Mucosa of descending colon (tissue), 3 donors: ENCODE data around the gene RAB5IF. TPM values are rescaled to one million over a fixed set of nuclear protein-coding genes. Genes with fewer than 3 reads are reported as not detected.
A peak's percentile ranks its signal among the peaks of the same experiment; 100 is the strongest.

ENCODE experiments used
- ATAC-seq: fragments of 200-7000 bp; cut with Tn5 transposase; one replicate; pipeline ENCODE4 v1.9.1; 2020; ENCODE audit warnings: mild to moderate bottlenecking, moderate library complexity
- DNase-seq, 3 donors: peaks; one replicate each; pipeline ENCODE4 v3.0.0-alpha.2; 2020
- H3K36me3 ChIP-seq: fragments of 200-600 bp; one replicate; pipeline ENCODE4 v1.8.0; 2021; ENCODE audit warnings: low read depth, mild to moderate bottlenecking
- H3K4me1 ChIP-seq: fragments of 200-600 bp; one replicate; pipeline ENCODE4 v1.8.0; 2021; ENCODE audit warnings: low read depth, mild to moderate bottlenecking
- H3K4me3 ChIP-seq: fragments of 200-600 bp; one replicate; pipeline ENCODE4 v1.8.0; 2021; ENCODE audit warnings: mild to moderate bottlenecking
- H3K9me3 ChIP-seq: fragments of 200-600 bp; one replicate; pipeline ENCODE4 v1.8.0; 2021; ENCODE audit warnings: mild to moderate bottlenecking
- CTCF ChIP-seq: fragments of 200-600 bp; IDR thresholded peaks from one replicate; pipeline ENCODE4 v1.8.0; 2022; ENCODE audit warnings: antibody characterized with exemption, mild to moderate bottlenecking
- intact Hi-C, 2 donors: fragments of 100-400 bp; cut with DNase I in 1 of 2; cut with micrococcal nuclease in 1 of 2; formaldehyde crosslinking; loops; one replicate each; pipeline versions ENCODE4 v1.11.0 to v1.11.1; 2022; cut with DNase I, micrococcal nuclease
- total RNA-seq, 3 donors: library from RNA; stranded (reverse); fragmentation: NEBNext Ultra II Directional in 2 of 3; extraction: Animal tissue kit (Norgen Biotek cat#: 25700) in 2 of 3; gene quantifications; one replicate each; pipeline versions ENCODE4 v1.2.1 to v1.2.4, GENCODE V29; 2021 to 2023
- donor health status: DM: no; HTN: no; CAD: no; lungs with moderate emphysema.
- donor health status: DM: no; HTN: no; CAD: no.
- donor health status: DM: no; HTN: yes; CAD: no.

The RAB5IF gene
- total RNA-seq, 3 donors from 2014 or later: 96.2 to 150 (median 128) TPM

GRCh38 chr20:36591854-36592641 is 13.5 kb upstream of the RAB5IF start:
- no peaks in the 10 kb centered on the region for H3K36me3 ChIP-seq
- DNase-seq (peak in 1 of 3 donors; percentile 35), ATAC-seq (no peak)
- H3K4me1 ChIP-seq: no peaks in the 10 kb centered on the region
- intact Hi-C loops: loop anchor here in 1 of 2 donors (5.0 kb wide), 1 partner anchor 35 kb away; no protein-coding TSS in a partner anchor
- TF ChIP-seq CTCF: no peak
- H3K4me3 ChIP-seq: no peak overlapping the region
- no peaks in the 10 kb centered on the region for H3K9me3 ChIP-seq

- TF ChIP-seq CTCF: no peak
- Histone ChIP-seq H3K36me3 (no peaks in the 10 kb centered on the region), H3K4me3 (no peak overlapping the region), H3K4me1 (no peaks in the 10 kb centered on the region), H3K9me3 (no peaks in the 10 kb centered on the region)
- ATAC-seq: no peak
- DNase-seq: no peak
- intact Hi-C loops: loop anchor here in 1 of 2 donors (5.0 kb wide), 1 partner anchor 36 kb away; no protein-coding TSS in a partner anchor
Observed at GRCh38 chr20:36593347-36593929, 12.1 kb upstream of the RAB5IF start.

GRCh38 chr20:36599912-36600345 is 5.7 kb upstream of the RAB5IF start:
- TF ChIP-seq CTCF: no peak
- intact Hi-C loops: no loop called here
- no peak for ATAC-seq
- H3K9me3 ChIP-seq: no peaks in the 10 kb centered on the region
- H3K36me3 ChIP-seq: no peaks in the 10 kb centered on the region
- no peak for DNase-seq
- H3K4me3 ChIP-seq: no peak overlapping the region
- H3K4me1 ChIP-seq: peaks cover 2% of the 10 kb centered on the region

- no peaks in the 10 kb centered on the region for H3K9me3 ChIP-seq
- DNase-seq: no peak
- H3K4me1 ChIP-seq: peaks cover 9% of the 10 kb centered on the region
- intact Hi-C loops: no loop called here
- ATAC-seq: no peak
- no peak overlapping the region for H3K4me3 ChIP-seq
- no peak for TF ChIP-seq CTCF
- H3K36me3 ChIP-seq: peaks cover 2% of the 10 kb centered on the region
Observed at GRCh38 chr20:36601540-36601939, 4.0 kb upstream of the RAB5IF start.

- DNase-seq: peak; percentile 43 to 81 (median 64)
- peak; percentile 6 for ATAC-seq
- peaks cover 2% of the 10 kb centered on the region for H3K36me3 ChIP-seq
- no peak for TF ChIP-seq CTCF
- peak overlapping the region; percentile 98 for H3K4me3 ChIP-seq
- intact Hi-C loops: loop anchor here in 1 of 2 donors (5.0 kb wide), 1 partner anchor 48 kb away; no protein-coding TSS in a partner anchor
- peaks cover 23% of the 10 kb centered on the region for H3K4me1 ChIP-seq
- H3K9me3 ChIP-seq: no peaks in the 10 kb centered on the region
Observed at GRCh38 chr20:36604952-36605398, 604 bp upstream of the RAB5IF start.
